SK-N-SH (cell line): ENCODE data around the gene GAN. TPM values are rescaled to one million over a fixed set of nuclear protein-coding genes. Genes with fewer than 3 reads are reported as not detected.

ENCODE experiments used
- CTCF ChIA-PET: fragments of 300-600, 350-600 bp; formaldehyde crosslinking; extraction: SDS; loops from one replicate; lab custom pipeline; 2021; lab: Yijun Ruan, JAX
- POLR2A ChIA-PET: fragments of 350-600 bp; sonication (Branson Sonifier 250); formaldehyde crosslinking; extraction: SDS; loops from one replicate; lab custom pipeline; 2020; ENCODE audit warnings: antibody characterized with exemption, inconsistent platforms; lab: Yijun Ruan, JAX
- DNase-seq: peaks from one replicate; pipeline ENCODE4 v3.0.0; 2012
- H2AFZ ChIP-seq: fragments of 200-600 bp; sonication (generic); 2 replicates; pipeline ENCODE4 v1.8.1; 2016; ENCODE audit warnings: antibody characterized with exemption, mild to moderate bottlenecking, low read depth
- H3F3A ChIP-seq: fragments of 200-600 bp; sonication (generic); replicated peaks from 2 replicates; pipeline ENCODE3; 2016; ENCODE audit warnings: antibody characterized with exemption, mild to moderate bottlenecking; ENCODE audit not compliant: insufficient read depth
- H3K27ac ChIP-seq, 2 experiments: fragments of 200-500 bp in 1 of 2; fragments of 200-600 bp in 1 of 2; sonication (Bioruptor generic) in 1 of 2; sonication (generic), shearing (Covaris generic) in 1 of 2; 2 replicates each; pipeline versions ENCODE4 v1.5.1 to v1.6.1; 2014 to 2016; ENCODE audit warnings: low read depth in 2 of 2, inconsistent platforms in 1 of 2, low read length in 1 of 2, mild to moderate bottlenecking in 1 of 2, mixed read lengths in 1 of 2
- H3K27me3 ChIP-seq: fragments of 200-600 bp; sonication (generic), shearing (Covaris generic); 2 replicates; pipeline ENCODE4 v1.6.1; 2016; ENCODE audit warnings: mixed run types; ENCODE audit not compliant: insufficient read depth
- H3K36me3 ChIP-seq, 2 experiments: fragments of 200-500 bp in 1 of 2; fragments of 200-600 bp in 1 of 2; sonication (Bioruptor generic) in 1 of 2; sonication (generic) in 1 of 2; replicated peaks in 1 of 2; 2 replicates each; pipeline versions ENCODE3 to v1.5.1; 2014 to 2016; ENCODE audit warnings: low read length in 1 of 2, mild to moderate bottlenecking in 1 of 2; ENCODE audit not compliant: insufficient read depth in 2 of 2, control insufficient read depth in 1 of 2
- H3K4me1 ChIP-seq, 2 experiments: fragments of 200-500 bp in 1 of 2; fragments of 200-600 bp in 1 of 2; sonication (Bioruptor generic) in 1 of 2; sonication (generic), shearing (Covaris generic) in 1 of 2; 2 replicates each; pipeline versions ENCODE4 v1.5.1 to v1.6.1; 2014 to 2016; ENCODE audit warnings: low read depth in 1 of 2, low read length in 1 of 2, mixed run types in 1 of 2; ENCODE audit not compliant: insufficient read depth in 2 of 2, control insufficient read depth in 1 of 2
- H3K4me2 ChIP-seq: fragments of 200-600 bp; sonication (generic), shearing (Covaris generic); 2 replicates; pipeline ENCODE4 v1.6.1; 2017; ENCODE audit warnings: mixed run types
- H3K4me3 ChIP-seq, 2 experiments: fragments of 200-500 bp in 1 of 2; fragments of 200-600 bp in 1 of 2; sonication (Bioruptor generic) in 1 of 2; sonication (generic), shearing (Covaris generic) in 1 of 2; 2 replicates each; pipeline versions ENCODE4 v1.5.1 to v1.8.1; 2014 to 2016; ENCODE audit warnings: low read depth in 2 of 2, inconsistent platforms in 1 of 2, low read length in 1 of 2, mild to moderate bottlenecking in 1 of 2, mixed read lengths in 1 of 2, moderate library complexity in 1 of 2
- H3K79me2 ChIP-seq: fragments of 200-600 bp; sonication (generic); 2 replicates; pipeline ENCODE4 v1.8.1; 2017; ENCODE audit warnings: mild to moderate bottlenecking; ENCODE audit not compliant: insufficient read depth
- H3K9ac ChIP-seq: fragments of 200-600 bp; sonication (generic); 2 replicates; pipeline ENCODE4 v1.6.1; 2017; ENCODE audit warnings: mixed run types
- H3K9me2 ChIP-seq: fragments of 200-600 bp; sonication (generic); 2 replicates; pipeline ENCODE4 v1.6.1; 2017; ENCODE audit warnings: mixed run types
- H3K9me3 ChIP-seq: fragments of 200-600 bp; sonication (generic); 2 replicates; pipeline ENCODE4 v1.6.1; 2017; ENCODE audit warnings: mixed run types, mild to moderate bottlenecking, moderate library complexity
- H4K20me1 ChIP-seq: fragments of 200-600 bp; sonication (generic); 2 replicates; pipeline ENCODE4 v1.6.1; 2017; ENCODE audit warnings: mild to moderate bottlenecking, mixed run types; ENCODE audit not compliant: insufficient read depth
- EP300 ChIP-seq, 2 experiments: IDR thresholded peaks; 2 replicates each; pipeline versions ENCODE4 v1.4.0 to v1.6.1; 2012; ENCODE audit warnings: borderline replicate concordance in 1 of 2, low read depth in 1 of 2, low read length in 1 of 2
- FOSL2 ChIP-seq: IDR thresholded peaks from 2 replicates; pipeline ENCODE4 v1.4.0; 2012; ENCODE audit warnings: low read depth, mild to moderate bottlenecking, moderate library complexity, borderline replicate concordance
- FOXJ3 ChIP-seq: sonication (generic); formaldehyde crosslinking; IDR thresholded peaks from 2 replicates; pipeline ENCODE4 v1.5.1; 2020; ENCODE audit warnings: mild to moderate bottlenecking, missing genetic modification reagents
- FOXM1 ChIP-seq: IDR thresholded peaks from 2 replicates; pipeline ENCODE4 v1.4.0; 2012; ENCODE audit warnings: low read depth, mild to moderate bottlenecking
- GABPA ChIP-seq: IDR thresholded peaks from 2 replicates; pipeline ENCODE4 v1.4.0; 2012; ENCODE audit warnings: low read depth, mild to moderate bottlenecking
- GATA2 ChIP-seq: sonication (generic); formaldehyde crosslinking; IDR thresholded peaks from 2 replicates; pipeline ENCODE4 v1.5.0; 2020; ENCODE audit warnings: mild to moderate bottlenecking, missing genetic modification reagents
- IRF3 ChIP-seq: fragments of 150-350 bp; IDR thresholded peaks from 2 replicates; pipeline ENCODE4 v1.6.1; 2016; ENCODE audit warnings: mild to moderate bottlenecking, low read depth, low read length
- JUND ChIP-seq: IDR thresholded peaks from 2 replicates; pipeline ENCODE4 v1.4.0; 2012
- MAX ChIP-seq: IDR thresholded peaks from 2 replicates; pipeline ENCODE4 v1.4.0; 2012; ENCODE audit warnings: low read depth
- MEF2A ChIP-seq: IDR thresholded peaks from 2 replicates; pipeline ENCODE4 v1.4.0; 2012; ENCODE audit warnings: low read depth, borderline replicate concordance
- PBX3 ChIP-seq: IDR thresholded peaks from 2 replicates; pipeline ENCODE4; 2012
- POLR2AphosphoS5 ChIP-seq: IDR thresholded peaks from 2 replicates; pipeline ENCODE4 v1.6.1; 2012; ENCODE audit warnings: low read depth, low read length
- RFX5 ChIP-seq: IDR thresholded peaks from 2 replicates; pipeline ENCODE4 v1.6.1; 2012; ENCODE audit warnings: mild to moderate bottlenecking, improper control_type of control experiment, low read length
- SIN3A ChIP-seq: IDR thresholded peaks from 2 replicates; pipeline ENCODE4 v1.6.1; 2012; ENCODE audit warnings: low read depth, mild to moderate bottlenecking, low read length, moderate library complexity, borderline replicate concordance
- SMC3 ChIP-seq: IDR thresholded peaks from 2 replicates; pipeline ENCODE4 v1.6.1; 2012; ENCODE audit warnings: low read depth, low read length, improper control_type of control experiment
- TCF12 ChIP-seq: IDR thresholded peaks from 2 replicates; pipeline ENCODE4 v1.4.0; 2012
- USF2 ChIP-seq: fragments of 150-350 bp; IDR thresholded peaks from 2 replicates; pipeline ENCODE4 v1.6.1; 2017; ENCODE audit warnings: antibody characterized with exemption, low read length, low read depth, borderline replicate concordance
- YY1 ChIP-seq: IDR thresholded peaks from 2 replicates; pipeline ENCODE4 v1.4.0; 2012; ENCODE audit warnings: low read depth, mild to moderate bottlenecking
- ZBTB33 ChIP-seq: IDR thresholded peaks from 2 replicates; pipeline ENCODE4 v1.4.0; 2012; ENCODE audit warnings: low read depth, borderline replicate concordance
- WGBS: methylation state at CpG from one replicate; pipeline ENCODE4 v1.1.6; 2017; ENCODE audit warnings: low lambda C conversion rate; 5-methylcytosine and 5-hydroxymethylcytosine counted together
- polyA plus RNA-seq, 3 experiments: library from polyadenylated mRNA; depleted of rRNA; stranded (reverse); fragments of >200 nt; gene quantifications; 2 replicates each; pipeline ENCODE4 v1.2.3, GENCODE V29; 2012

The GAN gene
- polyA plus RNA-seq, 1 of the 3 experiments (the other 2 are of a cell fraction), result 0.79 TPM

GRCh38 chr16:81436386-81436785 is 121.6 kb downstream of the GAN start:
- no peaks in the 10 kb centered on the region for H3K9me3 ChIP-seq
- CTCF ChIA-PET, result no interaction called here
- no peaks in the 10 kb centered on the region for H3K79me2 ChIP-seq
- no peak overlapping the region for H3K27ac ChIP-seq
- no peaks in the 10 kb centered on the region for H3K36me3 ChIP-seq
- TF ChIP-seq USF2 (no peak), GABPA (no peak), MEF2A (no peak), TCF12 (no peak), YY1 (no peak), FOXJ3 (CRISPR knock-in tag) (no peak), IRF3 (no peak), POLR2AphosphoS5 (no peak), GATA2 (CRISPR knock-in tag) (no peak), FOSL2 (no peak), FOXM1 (no peak), PBX3 (no peak), EP300 (IDR thresholded peaks at IDR 0.05; ENCODE audit: borderline replicate concordance in 1 of 2, low read depth in 1 of 2, low read length in 1 of 2) (no peak), SMC3 (no peak), MAX (no peak)
- no peaks in the 10 kb centered on the region; a peak in 1 of 4 replicates for H3K4me1 ChIP-seq
- H3K4me2 ChIP-seq, result no peak overlapping the region
- no peak overlapping the region for H3K4me3 ChIP-seq
- H3K27me3 ChIP-seq, result no peaks in the 10 kb centered on the region; the same call in 1 of the 2 replicates
- no peaks in the 10 kb centered on the region for H3K9me2 ChIP-seq
- no peak overlapping the region for H3K9ac ChIP-seq
- 63% methylated on average over 6 of the region's 6 CpGs for WGBS
- POLR2A ChIA-PET, result no interaction called here
- H3F3A ChIP-seq, result peaks cover 2% of the 10 kb centered on the region
- no peak for DNase-seq
- H2AFZ ChIP-seq, result no peak overlapping the region
- no peaks in the 10 kb centered on the region for H4K20me1 ChIP-seq

- no peaks in the 10 kb centered on the region for H3K36me3 ChIP-seq
- H3K9me2 ChIP-seq, result no peaks in the 10 kb centered on the region
- WGBS, result 84% methylated on average over 9 of the region's 10 CpGs
- no peak overlapping the region for H3K4me2 ChIP-seq
- POLR2A ChIA-PET, result no interaction called here
- H4K20me1 ChIP-seq, result no peaks in the 10 kb centered on the region
- CTCF ChIA-PET, result no interaction called here
- H3K4me1 ChIP-seq, result no peaks in the 10 kb centered on the region
- no peak overlapping the region for H3K27ac ChIP-seq
- no peak for TF ChIP-seq FOSL2
- TF ChIP-seq TCF12, result no peak
- TF ChIP-seq RFX5, result no peak
- TF ChIP-seq SIN3A, result no peak
- TF ChIP-seq ZBTB33, result no peak
- TF ChIP-seq USF2, result no peak
- TF ChIP-seq FOXM1, result no peak
- no peak for TF ChIP-seq JUND
- no peaks in the 10 kb centered on the region; the same call in 1 of the 2 replicates for H3K27me3 ChIP-seq
- H3F3A ChIP-seq, result peaks cover 4% of the 10 kb centered on the region
- no peak overlapping the region for H3K4me3 ChIP-seq
- no peak overlapping the region for H2AFZ ChIP-seq
- H3K9ac ChIP-seq, result no peak overlapping the region
- DNase-seq, result no peak
- no peaks in the 10 kb centered on the region for H3K9me3 ChIP-seq
- no peaks in the 10 kb centered on the region for H3K79me2 ChIP-seq
These were observed 123.1 kb downstream of the GAN start for GRCh38 chr16:81437865-81438264.
